ENCODE data around the gene LIMA1.
"Not testable (repeated sequence)": the region's sequence is repeated elsewhere in the genome, so short reads cannot be mapped to it uniquely, and the experiment has no call there.

The LIMA1 gene

DNA sequence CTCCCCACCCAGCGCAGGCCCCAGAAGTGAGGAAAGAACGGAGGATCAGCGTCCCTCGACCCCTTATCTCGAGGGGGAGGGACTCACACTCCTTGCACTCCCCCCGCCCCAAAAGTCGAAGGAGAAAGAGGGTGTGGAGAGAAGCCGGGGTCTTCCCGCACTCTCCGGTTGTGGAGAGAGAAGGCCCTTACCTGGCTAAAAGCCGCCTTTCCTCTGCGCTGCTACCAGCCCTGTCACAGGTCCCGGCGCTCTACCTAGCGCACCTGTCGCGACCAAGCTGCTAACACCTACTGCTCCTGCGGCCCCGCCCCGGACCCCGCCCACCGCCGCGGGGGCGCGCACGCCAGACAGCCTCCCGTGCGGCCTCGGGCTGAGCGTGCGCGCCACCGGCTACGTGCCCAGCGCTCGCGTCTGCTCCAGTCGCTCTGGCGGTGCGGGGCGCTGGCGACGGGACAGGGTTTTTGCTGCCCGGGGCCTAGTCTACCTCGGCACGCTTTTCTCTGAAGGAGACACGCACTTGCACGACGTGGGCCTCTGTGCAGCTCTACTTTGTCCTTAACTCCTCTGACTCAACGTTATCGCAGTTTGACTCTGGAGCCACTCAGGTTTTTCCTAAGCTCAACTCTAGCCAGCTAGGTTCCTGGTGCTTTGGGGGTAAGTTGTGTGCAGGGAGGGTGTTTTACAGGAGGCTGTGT is at the start of gene LIMA1:
LIMA1 (minus strand) TSS at position 292 of the 695 bp plus-strand sequence. CDS start 34,769 bp downstream, outside the sequence.
- Histone ChIP-seq H3K9me3 (ENCODE audit: control insufficient read depth, insufficient read depth, low read length) (no peaks in the 10 kb centered on the region), H3K27ac (ENCODE audit: low read depth, low read length) (peak within 1 kb of the TSS; percentile 11), H3K9ac (ENCODE audit: low read depth, low read length) (peak within 1 kb of the TSS; percentile 68), H3K27me3 (ENCODE audit: control insufficient read depth, insufficient read depth, low read length) (peaks cover 2% of the 10 kb centered on the region), H3K4me3 (ENCODE audit: low read depth, low read length) (peak within 1 kb of the TSS; percentile 89), H3K4me1 (ENCODE audit: control insufficient read depth, insufficient read depth, low read length) (0 out of 2 replicates have a peak, but pooled peaks cover 9% of the 10 kb centered on the region), H3K36me3 (ENCODE audit: control insufficient read depth, insufficient read depth, low read length) (no peaks in the 10 kb centered on the region)

DNA sequence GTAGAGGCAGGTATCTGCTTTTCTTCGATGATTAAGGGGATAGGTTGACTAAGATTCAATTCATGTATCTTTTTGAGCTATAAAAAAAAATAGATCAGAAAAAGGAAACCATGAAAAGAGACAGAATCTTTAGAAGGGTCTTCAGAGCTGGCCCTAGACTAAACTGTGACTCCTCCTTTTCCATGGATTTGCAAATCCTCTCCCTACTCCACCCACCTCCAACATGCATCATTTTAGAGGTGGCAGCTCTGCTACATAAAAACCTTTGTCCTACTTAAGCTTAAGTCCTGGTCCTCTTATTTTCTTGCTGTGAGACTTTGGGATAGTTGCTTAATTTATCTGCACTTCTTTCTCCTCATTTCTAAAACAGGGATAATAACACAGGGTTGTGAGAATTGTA is 48.4 kb upstream of the LIMA1 start:
- no peaks in the 10 kb centered on the region for H3K27me3 ChIP-seq (ENCODE audit: control insufficient read depth, insufficient read depth, low read length)
- H3K9ac ChIP-seq (ENCODE audit: low read depth, low read length), result no peak overlapping the region

DNA sequence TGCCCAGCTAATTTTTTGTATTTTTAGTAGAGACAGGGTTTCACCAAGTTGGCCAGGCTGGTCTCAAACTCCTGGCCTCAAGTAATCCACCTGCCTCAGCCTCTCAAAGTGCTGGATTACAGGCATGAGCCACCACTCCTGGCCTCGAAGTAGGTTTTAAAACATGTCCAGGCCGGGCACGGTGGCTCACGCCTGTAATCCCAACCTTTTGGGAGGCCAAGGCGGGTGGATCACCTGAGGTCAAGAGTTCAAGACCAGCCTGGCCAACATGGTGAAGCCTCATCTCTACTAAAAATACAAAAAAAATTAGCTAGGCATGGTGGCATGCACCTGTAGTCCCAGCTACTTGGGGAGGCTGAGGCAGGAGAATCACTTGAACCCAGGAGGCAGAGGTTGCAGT is 45.3 kb upstream of the LIMA1 start:
- H3K36me3 ChIP-seq (ENCODE audit: control insufficient read depth, insufficient read depth, low read length); H3K4me1 ChIP-seq (ENCODE audit: control insufficient read depth, insufficient read depth, low read length); H3K27me3 ChIP-seq (ENCODE audit: control insufficient read depth, insufficient read depth, low read length); H3K4me3 ChIP-seq (ENCODE audit: low read depth, low read length); H3K27ac ChIP-seq (ENCODE audit: low read depth, low read length); H3K9ac ChIP-seq (ENCODE audit: low read depth, low read length); H3K9me3 ChIP-seq (ENCODE audit: control insufficient read depth, insufficient read depth, low read length): not testable (repeated sequence)

More for the DNA sequence above, 48.4 kb upstream of the LIMA1 start:
- H3K9me3 ChIP-seq (ENCODE audit: control insufficient read depth, insufficient read depth, low read length), result no peaks in the 10 kb centered on the region
- H3K4me1 ChIP-seq (ENCODE audit: control insufficient read depth, insufficient read depth, low read length), result no peaks in the 10 kb centered on the region
- H3K4me3 ChIP-seq (ENCODE audit: low read depth, low read length), result no peak overlapping the region
- H3K36me3 ChIP-seq (ENCODE audit: control insufficient read depth, insufficient read depth, low read length), result no peaks in the 10 kb centered on the region
- H3K27ac ChIP-seq (ENCODE audit: low read depth, low read length), result no peak overlapping the region

DNA sequence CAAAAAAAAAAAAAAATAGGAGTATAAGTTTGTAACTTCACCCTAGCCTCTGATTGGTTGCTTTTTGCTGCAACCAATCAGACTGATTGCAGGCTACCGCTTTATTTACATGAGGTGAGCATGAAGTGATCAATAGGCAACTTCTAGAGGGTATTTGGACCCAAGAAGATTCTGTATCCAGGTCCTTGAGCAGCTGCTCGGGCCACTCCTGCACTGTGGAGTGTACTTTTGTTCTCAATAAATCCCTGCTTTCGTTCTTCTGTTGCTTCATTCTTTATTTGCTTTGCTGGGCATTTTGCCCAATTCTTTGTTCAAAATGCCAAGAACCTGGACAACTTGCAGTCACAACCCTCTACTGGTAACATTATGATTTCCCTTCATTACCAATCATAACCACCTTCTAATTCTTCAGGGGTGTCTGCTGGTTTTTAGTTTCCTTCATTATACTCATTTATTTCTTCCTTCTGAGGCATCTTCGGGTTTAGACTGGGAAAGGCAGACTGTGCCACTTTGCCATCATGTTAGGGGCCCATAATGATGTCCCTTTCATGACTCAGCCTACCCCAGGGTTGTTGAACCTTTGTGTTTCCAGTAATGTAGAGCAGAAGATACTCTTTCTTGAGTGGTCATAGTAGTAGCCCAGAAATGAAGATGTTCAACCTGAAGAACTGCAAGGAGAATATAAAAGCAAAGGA is 43.4 kb upstream of the LIMA1 start:
- Histone ChIP-seq H3K4me3 (ENCODE audit: low read depth, low read length) (no peak overlapping the region), H3K27me3 (ENCODE audit: control insufficient read depth, insufficient read depth, low read length) (no peaks in the 10 kb centered on the region), H3K9me3 (ENCODE audit: control insufficient read depth, insufficient read depth, low read length) (no peaks in the 10 kb centered on the region), H3K27ac (ENCODE audit: low read depth, low read length) (no peak overlapping the region), H3K36me3 (ENCODE audit: control insufficient read depth, insufficient read depth, low read length) (no peaks in the 10 kb centered on the region), H3K4me1 (ENCODE audit: control insufficient read depth, insufficient read depth, low read length) (no peaks in the 10 kb centered on the region), H3K9ac (ENCODE audit: low read depth, low read length) (no peak overlapping the region)

DNA sequence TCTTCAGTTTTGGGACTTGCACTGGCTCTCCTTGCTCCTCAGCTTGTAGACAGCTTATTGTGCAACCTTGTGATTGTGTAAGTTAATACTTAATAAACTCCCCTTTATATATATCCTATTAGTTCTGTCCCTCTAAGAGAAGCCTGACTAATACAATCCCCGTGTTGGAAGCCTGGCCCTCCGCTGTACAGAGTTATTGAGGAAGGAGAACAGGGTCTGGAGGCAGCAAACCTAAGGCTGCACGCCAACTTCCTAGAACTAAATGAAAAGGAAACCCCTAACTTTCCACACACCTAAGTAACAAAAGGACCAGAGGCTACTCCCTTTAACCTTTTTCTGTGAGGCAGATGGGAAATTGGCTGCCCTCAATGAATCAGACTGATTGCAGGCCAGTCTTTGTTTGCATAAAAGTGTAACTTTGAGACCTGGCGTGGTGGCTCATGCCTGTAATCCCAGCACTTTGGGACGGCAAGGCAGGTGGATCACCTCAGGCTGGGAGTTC is 42.6 kb upstream of the LIMA1 start:
- H3K27ac ChIP-seq (ENCODE audit: low read depth, low read length), result no peak overlapping the region
- H3K4me1 ChIP-seq (ENCODE audit: control insufficient read depth, insufficient read depth, low read length), result no peaks in the 10 kb centered on the region
- no peak overlapping the region for H3K4me3 ChIP-seq (ENCODE audit: low read depth, low read length)

DNA sequence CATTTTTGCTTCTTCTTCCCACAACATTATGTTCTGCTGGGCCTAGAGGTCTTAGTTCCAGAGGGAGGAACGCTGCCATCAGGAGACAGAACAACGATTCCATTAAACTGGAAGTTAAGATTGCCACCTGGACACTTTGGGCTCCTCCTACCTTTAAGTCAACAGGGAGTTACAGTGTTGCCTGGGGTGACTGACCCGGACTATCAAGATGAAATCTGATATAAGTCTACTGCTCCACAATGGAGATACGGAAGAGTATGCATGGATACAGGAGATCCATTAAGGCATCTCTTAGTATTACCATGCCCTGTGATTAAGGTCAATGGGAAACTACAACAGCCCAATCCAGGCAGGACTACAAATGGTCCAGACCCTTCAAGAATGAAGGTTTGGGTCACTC is 41.5 kb upstream of the LIMA1 start:
- not testable (repeated sequence) for H3K27me3 ChIP-seq (ENCODE audit: control insufficient read depth, insufficient read depth, low read length); H3K9ac ChIP-seq (ENCODE audit: low read depth, low read length); H3K4me1 ChIP-seq (ENCODE audit: control insufficient read depth, insufficient read depth, low read length); H3K36me3 ChIP-seq (ENCODE audit: control insufficient read depth, insufficient read depth, low read length); H3K9me3 ChIP-seq (ENCODE audit: control insufficient read depth, insufficient read depth, low read length); H3K4me3 ChIP-seq (ENCODE audit: low read depth, low read length); H3K27ac ChIP-seq (ENCODE audit: low read depth, low read length)

More for the DNA sequence above, 42.6 kb upstream of the LIMA1 start:
- Histone ChIP-seq H3K9me3 (ENCODE audit: control insufficient read depth, insufficient read depth, low read length) (no peaks in the 10 kb centered on the region), H3K36me3 (ENCODE audit: control insufficient read depth, insufficient read depth, low read length) (no peaks in the 10 kb centered on the region), H3K9ac (ENCODE audit: low read depth, low read length) (no peak overlapping the region), H3K27me3 (ENCODE audit: control insufficient read depth, insufficient read depth, low read length) (no peaks in the 10 kb centered on the region)

DNA sequence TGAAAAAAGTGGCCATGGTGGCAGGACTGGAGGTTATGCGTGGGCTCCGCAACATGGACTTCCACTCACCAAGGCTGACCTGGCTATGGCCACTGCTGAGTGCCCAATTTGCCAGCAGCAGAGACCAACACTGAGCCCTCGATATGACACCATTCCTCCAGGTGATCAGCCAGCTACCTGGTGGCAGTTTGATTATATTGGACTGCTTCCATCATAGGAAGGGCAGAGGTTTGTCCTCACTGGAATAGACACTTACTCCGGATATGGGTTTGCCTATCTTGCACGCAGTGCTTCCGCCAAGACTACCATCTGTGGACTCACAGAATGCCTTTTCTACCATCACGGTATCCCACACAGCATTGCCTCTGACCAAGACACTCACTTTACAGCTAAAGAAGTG is 40.8 kb upstream of the LIMA1 start:
- not testable (repeated sequence) for H3K27ac ChIP-seq (ENCODE audit: low read depth, low read length); H3K9ac ChIP-seq (ENCODE audit: low read depth, low read length); H3K9me3 ChIP-seq (ENCODE audit: control insufficient read depth, insufficient read depth, low read length); H3K27me3 ChIP-seq (ENCODE audit: control insufficient read depth, insufficient read depth, low read length); H3K4me3 ChIP-seq (ENCODE audit: low read depth, low read length); H3K4me1 ChIP-seq (ENCODE audit: control insufficient read depth, insufficient read depth, low read length); H3K36me3 ChIP-seq (ENCODE audit: control insufficient read depth, insufficient read depth, low read length)

DNA sequence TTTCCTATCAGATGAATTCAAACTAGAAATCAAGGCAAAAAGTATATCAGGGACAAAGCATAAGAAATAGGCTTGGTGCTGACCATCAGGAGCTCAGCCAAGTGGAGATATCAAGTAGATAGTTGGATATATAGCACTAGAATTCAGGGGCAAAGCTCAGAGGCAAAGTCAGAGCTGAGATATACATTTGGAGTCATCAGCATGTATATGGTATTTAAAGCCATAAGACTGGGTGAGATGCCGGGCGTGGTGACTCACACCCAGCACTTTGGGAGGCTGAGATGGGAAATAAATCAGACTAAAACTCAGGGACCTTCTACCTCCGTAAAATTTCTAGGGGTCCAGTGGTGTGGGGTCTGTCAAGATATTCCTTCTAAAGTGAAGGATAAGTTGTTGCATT is 38.9 kb upstream of the LIMA1 start:
- no peaks in the 10 kb centered on the region for H3K27me3 ChIP-seq (ENCODE audit: control insufficient read depth, insufficient read depth, low read length)
- no peak overlapping the region for H3K27ac ChIP-seq (ENCODE audit: low read depth, low read length)
- H3K4me1 ChIP-seq (ENCODE audit: control insufficient read depth, insufficient read depth, low read length), result no peaks in the 10 kb centered on the region
- H3K4me3 ChIP-seq (ENCODE audit: low read depth, low read length), result no peak overlapping the region
- H3K9ac ChIP-seq (ENCODE audit: low read depth, low read length), result no peak overlapping the region
- H3K9me3 ChIP-seq (ENCODE audit: control insufficient read depth, insufficient read depth, low read length), result no peaks in the 10 kb centered on the region
- H3K36me3 ChIP-seq (ENCODE audit: control insufficient read depth, insufficient read depth, low read length), result no peaks in the 10 kb centered on the region

DNA sequence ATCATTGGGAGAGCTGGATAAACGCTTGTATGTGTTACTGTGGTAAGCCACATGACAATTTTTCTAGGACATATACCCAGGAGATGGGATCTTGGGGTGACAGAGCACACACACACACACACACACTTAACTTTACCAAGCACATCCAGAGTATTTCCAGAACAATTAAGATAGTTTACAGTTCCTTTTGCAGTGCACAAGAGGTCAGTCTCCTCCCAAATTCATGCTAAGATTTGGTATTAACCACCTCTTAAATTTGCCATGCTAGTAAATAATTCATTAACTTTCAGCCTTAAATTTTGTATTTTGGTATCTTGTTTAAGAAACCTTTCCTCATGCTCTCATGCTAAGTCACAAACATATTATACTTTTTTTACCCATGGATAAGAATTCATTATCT is 33.9 kb upstream of the LIMA1 start:
- Histone ChIP-seq H3K36me3 (ENCODE audit: control insufficient read depth, insufficient read depth, low read length) (no peaks in the 10 kb centered on the region), H3K27me3 (ENCODE audit: control insufficient read depth, insufficient read depth, low read length) (no peaks in the 10 kb centered on the region), H3K9ac (ENCODE audit: low read depth, low read length) (no peak overlapping the region), H3K4me3 (ENCODE audit: low read depth, low read length) (no peak overlapping the region), H3K4me1 (ENCODE audit: control insufficient read depth, insufficient read depth, low read length) (no peaks in the 10 kb centered on the region), H3K9me3 (ENCODE audit: control insufficient read depth, insufficient read depth, low read length) (no peaks in the 10 kb centered on the region), H3K27ac (ENCODE audit: low read depth, low read length) (no peak overlapping the region)

DNA sequence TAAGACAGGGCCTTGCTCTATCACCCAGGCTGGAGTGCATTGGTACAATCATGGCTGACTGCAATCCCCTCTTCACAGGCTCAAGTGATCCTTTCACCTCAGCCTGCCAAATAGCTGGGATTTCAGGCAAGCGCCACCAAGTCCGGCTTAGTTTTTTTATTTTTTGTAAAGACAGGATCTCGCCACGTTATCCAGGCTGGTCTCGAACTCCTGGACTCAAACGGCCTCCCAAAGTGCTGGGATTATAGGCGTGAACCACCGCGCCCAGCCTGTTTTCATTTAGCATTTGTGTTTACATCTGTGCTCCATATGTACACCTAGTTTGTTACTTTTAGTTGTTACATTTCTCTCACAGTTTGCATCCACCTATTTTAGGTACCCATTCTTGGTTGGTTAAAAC is 32.5 kb upstream of the LIMA1 start:
- no peak overlapping the region for H3K4me3 ChIP-seq (ENCODE audit: low read depth, low read length)
- H3K9ac ChIP-seq (ENCODE audit: low read depth, low read length), result no peak overlapping the region
- no peaks in the 10 kb centered on the region for H3K4me1 ChIP-seq (ENCODE audit: control insufficient read depth, insufficient read depth, low read length)
- no peaks in the 10 kb centered on the region for H3K27me3 ChIP-seq (ENCODE audit: control insufficient read depth, insufficient read depth, low read length)
- no peak overlapping the region for H3K27ac ChIP-seq (ENCODE audit: low read depth, low read length)
- H3K36me3 ChIP-seq (ENCODE audit: control insufficient read depth, insufficient read depth, low read length), result no peaks in the 10 kb centered on the region
- no peaks in the 10 kb centered on the region for H3K9me3 ChIP-seq (ENCODE audit: control insufficient read depth, insufficient read depth, low read length)

DNA sequence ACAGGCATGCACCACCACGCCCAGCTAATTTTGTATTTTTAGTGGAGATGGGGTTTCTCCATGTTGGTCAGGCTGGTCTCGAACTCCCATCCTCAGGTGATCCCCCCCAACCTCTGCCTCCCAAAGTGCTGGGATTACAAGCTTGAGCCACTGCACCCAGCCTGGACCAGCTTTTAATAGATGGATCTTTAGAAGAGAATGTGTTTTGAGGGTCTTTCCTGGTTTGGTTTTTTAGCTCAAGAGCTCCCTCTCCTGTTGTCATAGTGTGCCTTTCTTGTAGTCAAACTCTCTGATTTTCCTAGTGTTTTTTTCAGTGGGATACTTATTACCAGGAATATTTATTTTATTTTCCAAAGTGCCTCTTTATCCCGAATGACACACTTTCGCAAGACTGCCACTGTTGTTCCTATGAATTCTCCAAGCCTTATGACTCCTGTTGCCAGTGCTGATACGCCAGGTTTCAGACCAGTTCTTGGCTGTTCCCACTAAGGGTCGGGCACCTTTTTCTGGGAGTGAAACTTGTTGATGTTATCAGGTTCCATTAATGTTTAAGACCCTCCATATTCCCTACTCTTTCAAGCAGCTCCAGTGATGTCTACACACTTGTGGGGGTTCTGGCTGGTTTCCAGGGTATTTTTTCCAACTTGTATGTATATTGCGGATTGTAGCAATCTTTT is 31.5 kb upstream of the LIMA1 start:
- Histone ChIP-seq H3K27ac (ENCODE audit: low read depth, low read length) (no peak overlapping the region), H3K36me3 (ENCODE audit: control insufficient read depth, insufficient read depth, low read length) (no peaks in the 10 kb centered on the region), H3K9me3 (ENCODE audit: control insufficient read depth, insufficient read depth, low read length) (no peaks in the 10 kb centered on the region), H3K9ac (ENCODE audit: low read depth, low read length) (no peak overlapping the region), H3K27me3 (ENCODE audit: control insufficient read depth, insufficient read depth, low read length) (no peaks in the 10 kb centered on the region), H3K4me3 (ENCODE audit: low read depth, low read length) (no peak overlapping the region), H3K4me1 (ENCODE audit: control insufficient read depth, insufficient read depth, low read length) (peaks cover 9% of the 10 kb centered on the region)

Measured in HUES48 (cell line).